Stimulated activated naive CD8-positive, alpha-beta T cell treated with anti-CD3 and anti-CD28 coated beads, Interleukin-15, Interleukin-2, amounts not matched to agents 100 ng/mL and 50 ng/mL, for 24 hours (primary cell): Measurements from ENCODE around the gene GCNA.
"Not testable (repeated sequence)": the region's sequence is repeated elsewhere in the genome, so short reads cannot be mapped to it uniquely, and the experiment has no call there.

ENCODE experiments used
- H3K27ac Mint-ChIP-seq: one replicate; pipeline ENCODE4 v1.8.0; 2021; ENCODE audit warnings: mild to moderate bottlenecking, mixed read lengths
- H3K27me3 Mint-ChIP-seq: one replicate; pipeline ENCODE4 v1.8.0; 2021; ENCODE audit warnings: mixed read lengths
- H3K36me3 Mint-ChIP-seq: one replicate; pipeline ENCODE4 v1.8.0; 2021; ENCODE audit warnings: low read depth, mixed read lengths
- H3K4me1 Mint-ChIP-seq: one replicate; pipeline ENCODE4 v1.8.0; 2021; ENCODE audit warnings: low read depth, mixed read lengths
- H3K4me3 Mint-ChIP-seq: one replicate; pipeline ENCODE4 v1.8.0; 2021; ENCODE audit warnings: mild to moderate bottlenecking, mixed read lengths
- H3K9me3 Mint-ChIP-seq: one replicate; pipeline ENCODE4 v1.8.0; 2021; ENCODE audit warnings: mixed read lengths

Gene GCNA

DNA sequence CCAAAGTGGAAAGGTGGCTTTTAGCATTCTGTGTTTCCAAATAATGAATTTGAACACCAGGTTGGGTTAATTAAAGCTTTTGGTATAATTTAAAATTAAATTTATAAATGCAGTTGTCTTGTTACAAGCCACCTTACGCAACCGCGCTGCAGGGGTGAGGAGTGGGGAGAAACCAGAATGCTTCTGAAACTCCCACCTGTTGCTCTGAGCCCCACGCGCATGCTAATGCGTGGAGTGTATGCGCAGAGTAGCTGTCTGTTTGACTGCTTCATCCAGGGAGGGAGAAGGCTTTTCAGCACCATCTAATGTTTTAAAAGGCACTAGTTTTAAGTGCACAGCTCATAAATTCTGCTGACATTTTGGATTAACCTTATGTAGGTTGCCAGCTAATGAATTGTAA lies 32.9 kb upstream of the GCNA start:
- Mint-ChIP-seq H3K4me3 (no peak overlapping the region), H3K27me3 (no peaks in the 10 kb centered on the region), H3K9me3 (no peaks in the 10 kb centered on the region), H3K36me3 (peaks cover 80% of the 10 kb centered on the region), H3K4me1 (peaks cover 76% of the 10 kb centered on the region), H3K27ac (peak overlapping the region; percentile 88)

DNA sequence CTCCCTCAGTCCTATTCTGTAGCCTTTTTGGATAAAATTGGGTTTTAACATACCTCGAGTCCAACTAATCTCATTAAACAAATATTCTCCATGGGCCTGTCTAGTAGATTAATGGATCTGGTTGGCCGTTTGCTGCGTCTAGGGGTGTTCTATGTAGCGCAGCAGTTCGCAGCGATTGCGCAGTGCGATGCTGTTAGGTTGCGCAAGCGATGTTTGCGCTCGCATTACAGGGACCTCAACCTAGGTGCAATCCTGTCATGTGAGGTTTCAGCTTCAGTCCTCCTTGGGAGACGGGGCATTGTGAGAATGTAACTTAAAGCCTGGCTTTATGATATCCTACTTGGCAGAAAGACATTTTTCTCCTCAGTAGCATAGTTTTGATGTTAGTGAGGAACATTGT lies 31.4 kb upstream of the GCNA start:
- Mint-ChIP-seq H3K4me3 (no peak overlapping the region), H3K36me3 (peaks cover 76% of the 10 kb centered on the region), H3K27me3 (no peaks in the 10 kb centered on the region), H3K9me3 (no peaks in the 10 kb centered on the region), H3K4me1 (peaks cover 74% of the 10 kb centered on the region), H3K27ac (peak overlapping the region; percentile 71)

DNA sequence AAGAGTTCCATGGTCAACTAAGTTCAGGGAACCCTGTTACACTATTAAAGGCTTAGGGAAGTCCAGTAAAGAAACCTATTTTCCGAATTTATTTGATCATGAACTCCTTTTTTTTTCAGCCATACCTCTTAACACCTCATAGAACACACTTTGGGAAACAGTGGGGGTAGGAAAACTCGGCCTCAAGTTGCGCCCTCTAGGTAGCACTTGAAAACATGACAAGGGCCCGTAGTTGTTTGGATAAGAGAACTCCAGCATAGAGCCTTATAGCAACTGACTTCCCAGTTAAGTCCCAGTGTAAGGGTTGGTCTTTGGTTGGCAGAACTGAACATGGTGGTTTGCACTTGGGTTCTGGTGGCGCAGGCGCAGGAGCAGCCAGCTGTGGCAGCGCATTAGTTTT lies 30.9 kb upstream of the GCNA start:
- H3K4me3 Mint-ChIP-seq, result no peak overlapping the region
- no peaks in the 10 kb centered on the region for H3K27me3 Mint-ChIP-seq
- peaks cover 75% of the 10 kb centered on the region for H3K36me3 Mint-ChIP-seq
- H3K27ac Mint-ChIP-seq, result peak overlapping the region; percentile 71
- H3K4me1 Mint-ChIP-seq, result peaks cover 72% of the 10 kb centered on the region
- H3K9me3 Mint-ChIP-seq, result no peaks in the 10 kb centered on the region

DNA sequence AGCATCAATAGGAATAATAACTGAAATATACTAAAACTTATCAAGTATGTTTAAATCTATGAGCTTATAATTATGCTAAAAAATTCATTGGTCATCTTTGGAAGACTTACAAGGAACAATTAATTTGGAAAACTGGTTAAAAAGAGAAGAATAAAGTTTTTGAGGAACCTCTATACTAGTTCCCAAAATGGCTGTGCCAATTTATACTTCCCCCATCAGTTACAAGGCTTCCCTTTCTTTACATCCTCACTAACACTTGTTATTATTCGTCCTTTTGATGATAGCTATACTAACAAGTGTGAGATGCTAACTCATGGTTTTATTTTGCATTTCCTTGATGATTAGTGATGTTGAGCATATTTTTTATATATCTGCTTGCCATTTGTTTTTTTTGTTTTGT lies 28.3 kb upstream of the GCNA start:
- peak overlapping the region; percentile 78 for H3K27ac Mint-ChIP-seq
- H3K27me3 Mint-ChIP-seq, result no peaks in the 10 kb centered on the region
- peaks cover 65% of the 10 kb centered on the region for H3K36me3 Mint-ChIP-seq
- no peaks in the 10 kb centered on the region for H3K9me3 Mint-ChIP-seq
- peaks cover 50% of the 10 kb centered on the region for H3K4me1 Mint-ChIP-seq
- no peak overlapping the region for H3K4me3 Mint-ChIP-seq

DNA sequence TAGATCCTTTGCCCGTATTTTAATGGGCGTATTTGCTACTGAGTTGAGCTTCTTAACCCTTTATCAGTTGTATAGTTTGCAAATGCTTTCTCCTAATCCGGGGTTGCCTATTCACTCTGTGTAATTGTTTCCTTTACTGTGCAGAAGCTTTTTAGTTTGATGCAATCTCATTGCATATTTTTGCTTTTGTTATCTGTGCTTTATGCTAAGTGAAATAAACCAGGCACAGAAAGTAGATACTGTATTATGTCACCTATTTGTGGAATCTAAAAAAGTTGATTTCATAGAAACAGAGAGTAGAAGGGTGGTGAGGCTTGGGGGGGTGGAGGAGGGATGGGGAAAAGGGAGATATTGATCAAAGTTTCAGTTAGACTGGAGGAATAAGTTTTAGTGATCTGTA lies 27.7 kb upstream of the GCNA start:
- H3K4me3 Mint-ChIP-seq, result no peak overlapping the region
- H3K9me3 Mint-ChIP-seq, result no peaks in the 10 kb centered on the region
- peaks cover 50% of the 10 kb centered on the region for H3K4me1 Mint-ChIP-seq
- peaks cover 66% of the 10 kb centered on the region for H3K36me3 Mint-ChIP-seq
- no peaks in the 10 kb centered on the region for H3K27me3 Mint-ChIP-seq
- H3K27ac Mint-ChIP-seq, result peak overlapping the region; percentile 78

DNA sequence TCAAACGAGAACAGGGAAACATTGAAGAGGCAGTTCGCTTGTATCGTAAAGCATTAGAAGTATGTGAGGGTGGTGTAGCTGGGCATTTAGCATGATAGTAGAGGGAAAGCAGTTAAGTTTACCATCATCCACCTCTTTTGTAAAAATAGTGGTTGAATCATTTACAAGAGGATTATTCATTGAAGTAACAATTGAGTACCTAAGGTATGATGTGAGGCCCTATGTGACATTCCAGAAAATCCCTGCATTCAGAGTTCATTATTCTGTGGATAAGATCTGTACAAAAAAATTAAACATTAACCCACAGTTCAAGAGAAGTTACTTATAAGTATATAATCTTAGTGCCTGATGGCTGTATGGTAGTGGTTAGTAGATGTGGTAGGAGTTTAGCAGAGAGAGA lies 22.2 kb upstream of the GCNA start:
- peak overlapping the region; percentile 56 for H3K27ac Mint-ChIP-seq
- no peaks in the 10 kb centered on the region for H3K27me3 Mint-ChIP-seq
- H3K4me3 Mint-ChIP-seq, result no peak overlapping the region
- H3K9me3 Mint-ChIP-seq, result no peaks in the 10 kb centered on the region
- H3K36me3 Mint-ChIP-seq, result peaks cover 67% of the 10 kb centered on the region
- peaks cover 17% of the 10 kb centered on the region for H3K4me1 Mint-ChIP-seq

DNA sequence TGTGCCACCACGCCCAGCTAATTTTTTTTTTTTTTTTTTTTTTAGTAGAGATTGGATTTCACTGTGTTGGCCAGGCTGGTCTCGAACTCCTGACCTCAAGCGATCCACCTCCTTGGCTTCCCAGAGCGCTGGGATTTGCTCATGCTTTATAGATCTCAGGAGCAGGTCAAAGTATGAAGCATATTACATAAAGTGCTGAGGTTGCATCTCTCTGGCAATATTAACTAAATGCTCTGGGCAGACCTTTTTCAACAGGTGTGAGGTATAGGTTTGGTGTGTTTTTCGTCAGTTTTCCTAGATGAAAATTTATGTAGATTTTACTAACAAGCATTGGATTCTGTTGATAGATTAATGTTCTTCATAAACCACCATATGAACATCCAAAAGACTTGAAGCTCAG lies 19.3 kb upstream of the GCNA start:
- Mint-ChIP-seq H3K36me3 (peaks cover 78% of the 10 kb centered on the region), H3K27me3 (no peaks in the 10 kb centered on the region), H3K9me3 (no peaks in the 10 kb centered on the region), H3K4me1 (peaks cover 13% of the 10 kb centered on the region), H3K27ac (no peak overlapping the region), H3K4me3 (no peak overlapping the region)

DNA sequence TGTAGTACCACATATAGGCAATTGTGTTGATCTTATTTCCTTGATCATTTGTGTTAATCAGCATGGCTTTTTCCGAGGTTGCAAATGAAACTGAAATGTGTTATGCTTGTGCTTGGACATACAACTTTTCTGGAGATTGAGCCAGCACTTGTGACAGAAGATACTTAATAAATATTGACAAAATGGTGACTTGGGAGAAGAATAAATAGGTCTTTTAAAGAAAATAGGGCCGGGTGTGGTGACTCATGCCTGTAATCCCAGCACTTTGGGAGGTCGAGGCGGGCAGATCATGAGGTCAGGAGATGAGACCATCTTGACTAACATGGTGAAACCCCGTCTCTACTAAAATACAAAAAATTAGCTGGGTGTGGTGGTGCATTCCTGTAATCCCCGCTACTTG lies 18.5 kb upstream of the GCNA start:
- H3K27me3 Mint-ChIP-seq, H3K27ac Mint-ChIP-seq, H3K4me3 Mint-ChIP-seq, H3K9me3 Mint-ChIP-seq: not testable (repeated sequence)
- Mint-ChIP-seq H3K36me3 (peaks cover 76% of the 10 kb centered on the region), H3K4me1 (peaks cover 16% of the 10 kb centered on the region)

DNA sequence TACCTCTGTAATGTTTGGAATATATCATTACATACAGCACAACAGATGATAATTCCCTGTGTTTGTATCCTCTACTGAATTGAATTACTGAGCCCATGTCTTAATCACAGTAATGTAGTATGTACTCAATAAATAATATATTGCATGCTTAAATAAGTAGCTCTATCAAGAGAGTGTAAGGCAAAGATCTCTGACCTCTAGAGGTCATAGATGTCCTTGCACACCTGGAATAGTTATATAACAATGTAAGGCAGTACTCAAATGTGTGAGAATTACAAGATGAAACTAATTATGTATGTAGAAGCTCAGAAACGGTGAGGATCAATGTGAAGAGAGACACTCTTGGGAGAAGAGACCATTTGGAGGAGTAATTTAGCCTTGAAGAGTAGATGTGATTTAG lies 14.3 kb upstream of the GCNA start:
- H3K36me3 Mint-ChIP-seq, result peaks cover 79% of the 10 kb centered on the region

DNA sequence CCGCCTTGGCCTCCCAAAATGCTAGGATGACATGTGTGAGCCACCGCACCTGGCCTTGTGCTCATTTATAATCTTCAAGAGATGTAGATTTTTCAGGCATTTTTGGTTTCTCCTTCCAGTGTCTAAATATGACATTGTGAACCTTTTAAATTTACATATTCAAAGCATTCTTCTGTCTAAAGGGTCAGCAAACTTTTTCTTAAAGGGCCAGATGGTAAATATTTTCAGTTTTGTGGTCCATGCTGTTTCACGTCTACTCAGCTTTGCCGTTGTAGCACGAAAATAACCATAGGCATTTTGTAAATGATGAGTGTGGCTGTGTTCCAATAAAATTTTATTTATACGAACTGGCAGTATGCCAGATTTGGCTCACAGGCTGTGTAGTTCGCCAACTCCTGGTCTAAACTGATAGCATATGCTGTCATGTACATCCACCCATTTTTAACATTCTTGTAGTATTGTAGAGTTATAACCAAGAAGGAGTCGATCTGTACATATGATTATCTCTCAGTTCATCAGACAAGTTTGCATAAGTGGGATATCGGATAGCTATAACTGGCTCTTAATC lies 12.7 kb upstream of the GCNA start:
- H3K4me3 Mint-ChIP-seq, result no peak overlapping the region
- H3K36me3 Mint-ChIP-seq, result peaks cover 76% of the 10 kb centered on the region
- peaks cover 14% of the 10 kb centered on the region for H3K4me1 Mint-ChIP-seq
- no peak overlapping the region for H3K27ac Mint-ChIP-seq
- no peaks in the 10 kb centered on the region for H3K9me3 Mint-ChIP-seq
- no peaks in the 10 kb centered on the region for H3K27me3 Mint-ChIP-seq

More for the DNA sequence above, 14.3 kb upstream of the GCNA start:
- Mint-ChIP-seq H3K27ac (no peak overlapping the region), H3K4me3 (no peak overlapping the region), H3K27me3 (no peaks in the 10 kb centered on the region), H3K4me1 (peaks cover 14% of the 10 kb centered on the region), H3K9me3 (no peaks in the 10 kb centered on the region)

DNA sequence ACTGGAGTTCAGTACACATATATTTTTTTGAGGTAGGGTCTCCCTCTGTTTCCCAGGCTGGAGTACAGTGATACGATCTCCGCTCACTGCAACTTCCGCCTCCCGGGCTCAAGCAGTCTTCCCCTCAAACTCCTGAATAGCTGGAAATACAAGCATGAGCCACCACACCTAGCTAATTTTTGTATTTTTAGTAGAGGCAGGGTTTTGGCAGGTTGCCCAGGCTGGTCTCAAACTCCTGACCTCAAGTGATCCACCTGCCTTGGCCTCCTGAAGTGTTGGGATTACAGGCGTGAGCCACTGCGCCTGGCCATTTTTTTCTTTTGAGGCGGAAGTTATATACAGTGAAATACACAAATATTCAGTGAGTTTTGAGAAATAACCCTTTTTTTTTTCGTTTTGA lies 6.8 kb upstream of the GCNA start:
- H3K9me3 Mint-ChIP-seq, H3K4me3 Mint-ChIP-seq, H3K27ac Mint-ChIP-seq, H3K27me3 Mint-ChIP-seq, H3K4me1 Mint-ChIP-seq: not testable (repeated sequence)
- peaks cover 73% of the 10 kb centered on the region for H3K36me3 Mint-ChIP-seq

DNA sequence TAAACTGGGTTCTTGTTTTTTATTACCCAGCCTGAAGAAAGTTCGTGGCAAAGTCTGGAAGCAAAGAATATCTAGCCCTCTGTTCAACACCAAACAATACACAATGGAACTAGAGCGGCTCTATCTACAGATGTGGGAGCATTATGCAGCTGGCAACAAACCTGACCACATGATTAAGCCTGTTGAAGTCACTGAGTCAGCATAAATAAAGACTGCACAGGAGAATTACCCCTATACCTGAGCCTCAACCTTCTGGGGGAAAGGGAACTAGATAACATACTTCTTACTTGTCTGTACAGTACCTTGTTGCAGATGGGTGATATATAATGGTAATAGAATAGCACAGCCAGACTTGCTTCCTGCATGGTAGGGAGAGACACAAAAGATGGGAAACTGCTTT lies 4.6 kb upstream of the GCNA start:
- no peaks in the 10 kb centered on the region for H3K27me3 Mint-ChIP-seq
- H3K9me3 Mint-ChIP-seq, result no peaks in the 10 kb centered on the region
- peaks cover 65% of the 10 kb centered on the region for H3K36me3 Mint-ChIP-seq
- H3K4me1 Mint-ChIP-seq, result no peaks in the 10 kb centered on the region
- H3K27ac Mint-ChIP-seq, result no peak overlapping the region
- H3K4me3 Mint-ChIP-seq, result no peak overlapping the region

DNA sequence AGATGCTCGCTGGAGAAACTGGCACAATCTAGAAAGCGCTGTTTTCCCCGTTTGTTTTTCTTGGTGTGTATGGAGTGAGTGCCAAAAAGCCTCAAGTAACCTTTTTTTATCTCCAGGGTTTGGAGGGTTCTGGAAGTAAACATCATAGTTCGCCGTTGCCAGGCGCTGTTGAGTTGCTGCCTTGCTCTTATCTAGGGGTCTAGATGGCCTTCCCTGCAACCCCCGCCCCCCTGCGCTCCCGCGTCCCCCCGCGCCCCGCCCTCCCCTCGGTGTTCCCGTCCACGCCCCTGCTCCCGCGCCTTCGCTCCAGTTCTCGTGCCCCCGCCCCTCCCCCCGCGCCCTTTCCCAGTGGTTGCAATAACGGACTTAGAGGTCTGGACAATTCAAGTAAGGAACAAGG lies 555 bp upstream of the GCNA start:
- no peaks in the 10 kb centered on the region for H3K27me3 Mint-ChIP-seq
- H3K27ac Mint-ChIP-seq, result no peak overlapping the region
- H3K4me1 Mint-ChIP-seq, result no peaks in the 10 kb centered on the region
- no peak overlapping the region for H3K4me3 Mint-ChIP-seq
- no peaks in the 10 kb centered on the region for H3K9me3 Mint-ChIP-seq
- H3K36me3 Mint-ChIP-seq, result peaks cover 60% of the 10 kb centered on the region

DNA sequence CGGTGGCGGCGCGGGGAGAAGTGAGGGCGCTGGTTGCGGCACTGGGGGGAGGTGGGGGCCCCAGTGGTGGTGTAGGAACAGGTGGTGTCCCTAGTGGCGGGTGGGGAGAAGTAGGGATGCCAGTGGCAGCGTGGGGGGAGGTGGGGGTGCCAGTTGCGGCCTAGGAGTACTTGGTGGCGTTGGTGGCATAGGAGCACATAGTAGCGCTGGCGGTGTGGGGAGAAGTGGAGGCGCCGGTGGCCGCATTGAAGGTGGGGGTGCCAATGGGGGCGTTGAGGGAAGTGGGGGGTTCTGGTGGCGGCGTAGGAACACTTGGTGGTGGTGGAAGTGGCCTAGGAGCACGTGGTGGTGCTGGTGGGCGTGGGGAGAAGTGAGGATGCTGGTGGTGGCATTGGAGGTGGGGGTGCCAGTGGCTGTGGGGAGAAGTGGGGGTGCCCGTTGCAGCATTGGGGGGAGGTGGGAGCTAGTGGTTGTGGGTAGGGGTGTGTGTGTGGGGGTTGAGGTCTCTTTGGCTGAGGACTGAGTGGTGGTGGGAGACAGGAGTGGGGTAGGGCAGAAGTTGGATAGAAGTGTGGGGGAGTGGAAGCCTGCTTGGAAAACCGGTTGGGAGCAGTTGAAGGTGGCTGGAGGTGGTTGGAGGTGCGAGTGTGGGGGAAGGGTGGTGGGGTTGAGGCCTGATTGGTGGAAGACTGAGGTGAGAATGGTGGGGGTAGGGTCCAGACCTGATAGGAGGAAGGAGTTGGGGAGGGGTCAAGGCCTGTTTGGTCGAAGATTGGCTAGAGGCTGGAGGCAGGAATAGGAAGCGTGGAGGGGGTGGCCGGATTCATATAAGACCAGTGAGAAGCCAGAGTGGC lies 1.1 kb downstream of the GCNA start:
- Mint-ChIP-seq H3K4me1 (no peaks in the 10 kb centered on the region), H3K4me3 (no peak overlapping the region), H3K9me3 (no peaks in the 10 kb centered on the region), H3K27me3 (no peaks in the 10 kb centered on the region), H3K36me3 (peaks cover 45% of the 10 kb centered on the region), H3K27ac (peak overlapping the region; percentile 16)

DNA sequence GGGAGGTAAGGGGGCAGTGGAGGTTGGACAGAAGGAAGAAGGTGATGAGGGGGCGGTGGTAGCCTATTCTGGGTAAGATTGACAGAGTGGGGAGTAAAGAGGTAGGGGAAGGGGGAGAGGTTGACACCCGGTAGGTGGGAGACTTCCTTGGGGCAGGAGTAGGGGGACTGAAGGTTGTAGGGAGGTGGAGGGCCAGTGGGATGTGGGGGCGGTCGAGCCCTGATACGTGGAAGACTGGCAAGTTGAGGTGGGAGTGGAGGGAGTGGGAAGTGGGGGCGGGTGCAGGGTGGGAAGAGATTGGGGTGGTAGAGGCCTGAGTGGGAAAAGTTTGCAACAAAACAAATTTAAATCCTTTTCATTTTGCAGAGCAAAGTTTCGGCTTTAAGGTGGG lies 1.7 kb downstream of the GCNA start:
- H3K4me1 Mint-ChIP-seq, result no peaks in the 10 kb centered on the region
- peak overlapping the region; percentile 16 for H3K27ac Mint-ChIP-seq
- peaks cover 39% of the 10 kb centered on the region for H3K36me3 Mint-ChIP-seq
- H3K9me3 Mint-ChIP-seq, result no peaks in the 10 kb centered on the region
- no peak overlapping the region for H3K4me3 Mint-ChIP-seq
- no peaks in the 10 kb centered on the region for H3K27me3 Mint-ChIP-seq

DNA sequence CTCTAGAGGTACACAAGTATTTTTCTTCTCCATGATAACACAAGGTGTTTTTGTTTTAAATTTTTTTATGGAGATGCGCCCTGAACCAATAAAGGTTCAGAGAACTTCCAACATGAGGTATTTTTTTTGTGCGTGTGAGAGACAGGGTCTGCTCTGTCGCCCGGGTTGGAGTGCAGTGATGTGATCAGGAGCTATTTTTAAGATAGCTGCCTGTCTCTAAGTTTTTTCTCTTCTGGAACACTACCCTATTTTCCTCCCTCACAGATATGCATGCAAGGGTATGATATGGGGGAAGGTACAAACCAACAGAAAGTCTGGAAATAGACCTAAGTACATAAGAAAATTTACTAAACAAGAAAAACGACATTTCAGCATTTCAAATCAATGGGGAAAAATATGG lies 3.0 kb downstream of the GCNA start:
- peaks cover 30% of the 10 kb centered on the region for H3K36me3 Mint-ChIP-seq
- H3K9me3 Mint-ChIP-seq, result no peaks in the 10 kb centered on the region
- H3K27me3 Mint-ChIP-seq, result no peaks in the 10 kb centered on the region
- H3K4me3 Mint-ChIP-seq, result no peak overlapping the region
- peak overlapping the region; percentile 52 for H3K27ac Mint-ChIP-seq
- no peaks in the 10 kb centered on the region for H3K4me1 Mint-ChIP-seq
